DND-41 (cell line): ENCODE results near the gene ARHGEF7.

Experiments
- CTCF ChIP-seq: IDR thresholded peaks from 2 replicates; pipeline ENCODE4 v1.5.1; 2012; ENCODE audit warnings: borderline replicate concordance, low read length, moderate library complexity, mild to moderate bottlenecking; ENCODE audit not compliant: poor library complexity, severe bottlenecking; ENCODE audit errors: extremely low read depth
- EZH2 ChIP-seq: IDR thresholded peaks from 3 replicates; pipeline ENCODE4 v1.6.1; 2012; ENCODE audit warnings: borderline replicate concordance, low read depth, mild to moderate bottlenecking, moderate library complexity, low read length, inconsistent platforms; ENCODE audit not compliant: severe bottlenecking

DNA sequence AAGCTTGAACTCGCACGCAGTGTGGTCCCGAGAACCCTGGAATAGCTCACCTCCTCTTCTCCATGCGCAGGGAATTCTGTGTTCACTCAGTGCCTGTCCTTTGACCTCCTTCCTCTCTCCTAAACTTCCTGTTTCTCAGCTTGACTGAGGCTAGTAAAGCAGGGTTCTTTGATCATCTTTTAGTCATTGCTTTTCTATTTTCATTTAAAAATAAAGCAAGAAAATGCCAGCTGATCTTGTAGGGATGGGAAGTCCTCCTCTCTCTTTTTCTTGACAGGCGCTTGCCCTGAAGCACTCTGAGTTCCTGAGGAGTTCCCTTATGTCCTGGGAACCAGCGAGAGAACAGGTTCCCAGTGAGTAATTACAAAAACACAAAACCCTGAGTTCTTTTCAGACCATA, 62.8 kb downstream of the ARHGEF7 start:
- TF ChIP-seq CTCF (no peak), EZH2 (no peak)
